Fibroblast of lung (primary cell): ENCODE data around the gene HIPK3. TPM values are rescaled to one million over a fixed set of nuclear protein-coding genes. Genes with fewer than 3 reads are reported as not detected.
A peak's percentile ranks its signal among the peaks of the same experiment; 100 is the strongest.

Source experiments
- DNase-seq, 2 donors: peaks; one replicate each; pipeline versions ENCODE4 v3.0.0 to v3.0.0-alpha.2; 2010; ENCODE audit warnings: low read depth in 2 of 2
- H2AFZ ChIP-seq: 2 replicates; pipeline ENCODE4 v1.5.1; 2012; ENCODE audit warnings: low read length, control low read depth, inconsistent platforms
- H3K27ac ChIP-seq: 2 replicates; pipeline ENCODE4 v1.5.1; 2011; ENCODE audit warnings: low read length, control low read depth; ENCODE audit not compliant: insufficient read depth
- H3K27me3 ChIP-seq: 2 replicates; pipeline ENCODE4 v1.5.1; 2011; ENCODE audit warnings: mild to moderate bottlenecking, low read length; ENCODE audit not compliant: control insufficient read depth, insufficient read depth
- H3K36me3 ChIP-seq: 2 replicates; pipeline ENCODE4 v1.5.1; 2011; ENCODE audit warnings: low read length; ENCODE audit not compliant: control insufficient read depth, insufficient read depth
- H3K4me1 ChIP-seq: 2 replicates; pipeline ENCODE4 v1.5.1; 2011; ENCODE audit warnings: low read length; ENCODE audit not compliant: control insufficient read depth, insufficient read depth; ENCODE audit errors: extremely low read depth
- H3K4me2 ChIP-seq: 2 replicates; pipeline ENCODE4 v1.5.1; 2011; ENCODE audit warnings: low read length, control low read depth; ENCODE audit not compliant: insufficient read depth; ENCODE audit errors: extremely low read depth
- H3K4me3 ChIP-seq, 4 experiments: fragments of 200-600 bp in 1 of 4; sonication (generic) in 1 of 4; replicated peaks in 1 of 4; 2 replicates each; pipeline ENCODE4 v1.5.1; 2011 to 2016; ENCODE audit warnings: low read length in 4 of 4, low read depth in 3 of 4, mild to moderate bottlenecking in 3 of 4, control low read depth in 2 of 4, inconsistent platforms in 1 of 4, mixed read lengths in 1 of 4; ENCODE audit not compliant: insufficient read depth in 1 of 4; ENCODE audit errors: control extremely low read depth in 1 of 4
- H3K79me2 ChIP-seq: 2 replicates; pipeline ENCODE4 v1.5.1; 2012; ENCODE audit warnings: mild to moderate bottlenecking, low read length, inconsistent platforms; ENCODE audit not compliant: control insufficient read depth, insufficient read depth
- H3K9ac ChIP-seq: 2 replicates; pipeline ENCODE4 v1.5.1; 2011; ENCODE audit warnings: mild to moderate bottlenecking, low read length, control low read depth; ENCODE audit not compliant: insufficient read depth
- H3K9me3 ChIP-seq: 2 replicates; pipeline ENCODE4 v1.5.1; 2012; ENCODE audit warnings: low read depth, low read length; ENCODE audit not compliant: control insufficient read depth, insufficient read depth
- H4K20me1 ChIP-seq: 2 replicates; pipeline ENCODE4 v1.5.1; 2011; ENCODE audit warnings: low read length; ENCODE audit not compliant: control insufficient read depth, insufficient read depth; ENCODE audit errors: extremely low read depth
- EZH2 ChIP-seq: IDR thresholded peaks from 2 replicates; pipeline ENCODE4 v1.5.1; 2012; ENCODE audit warnings: low read length, control low read depth, mild to moderate bottlenecking; ENCODE audit errors: missing control alignments
- polyA plus RNA-seq, 2 donors: library from polyadenylated mRNA; depleted of rRNA in 1 of 2; stranded (reverse) in 1 of 2; unstranded in 1 of 2; fragments of >200 nt; gene quantifications; 2 replicates each; pipeline ENCODE4 v1.2.1, GENCODE V29; 2011 to 2012; ENCODE audit warnings: missing spikeins in 1 of 2
- total RNA-seq: library from RNA; depleted of rRNA; stranded (reverse); fragments of >200 nt; gene quantifications from 2 replicates; pipeline ENCODE4 v1.2.1, GENCODE V29; 2014
- TF ChIP-seq, protein P1 (sequence below), 2 donors: IDR thresholded peaks in 1 of 2; conservative IDR thresholded peaks in 1 of 2; 1 replicate in 1 of 2; 2 replicates in 1 of 2; pipeline ENCODE4 v1.5.1; 2011 to 2012; ENCODE audit warnings: low read length in 2 of 2, control low read depth in 1 of 2, inconsistent platforms in 1 of 2, low read depth in 1 of 2, mild to moderate bottlenecking in 1 of 2

HIPK3 gene
- total and polyA plus RNA-seq, 2 donors (not counting 1 experiment from before 2014, with no cell fraction given) = 24.5 to 89.8 TPM

DNA sequence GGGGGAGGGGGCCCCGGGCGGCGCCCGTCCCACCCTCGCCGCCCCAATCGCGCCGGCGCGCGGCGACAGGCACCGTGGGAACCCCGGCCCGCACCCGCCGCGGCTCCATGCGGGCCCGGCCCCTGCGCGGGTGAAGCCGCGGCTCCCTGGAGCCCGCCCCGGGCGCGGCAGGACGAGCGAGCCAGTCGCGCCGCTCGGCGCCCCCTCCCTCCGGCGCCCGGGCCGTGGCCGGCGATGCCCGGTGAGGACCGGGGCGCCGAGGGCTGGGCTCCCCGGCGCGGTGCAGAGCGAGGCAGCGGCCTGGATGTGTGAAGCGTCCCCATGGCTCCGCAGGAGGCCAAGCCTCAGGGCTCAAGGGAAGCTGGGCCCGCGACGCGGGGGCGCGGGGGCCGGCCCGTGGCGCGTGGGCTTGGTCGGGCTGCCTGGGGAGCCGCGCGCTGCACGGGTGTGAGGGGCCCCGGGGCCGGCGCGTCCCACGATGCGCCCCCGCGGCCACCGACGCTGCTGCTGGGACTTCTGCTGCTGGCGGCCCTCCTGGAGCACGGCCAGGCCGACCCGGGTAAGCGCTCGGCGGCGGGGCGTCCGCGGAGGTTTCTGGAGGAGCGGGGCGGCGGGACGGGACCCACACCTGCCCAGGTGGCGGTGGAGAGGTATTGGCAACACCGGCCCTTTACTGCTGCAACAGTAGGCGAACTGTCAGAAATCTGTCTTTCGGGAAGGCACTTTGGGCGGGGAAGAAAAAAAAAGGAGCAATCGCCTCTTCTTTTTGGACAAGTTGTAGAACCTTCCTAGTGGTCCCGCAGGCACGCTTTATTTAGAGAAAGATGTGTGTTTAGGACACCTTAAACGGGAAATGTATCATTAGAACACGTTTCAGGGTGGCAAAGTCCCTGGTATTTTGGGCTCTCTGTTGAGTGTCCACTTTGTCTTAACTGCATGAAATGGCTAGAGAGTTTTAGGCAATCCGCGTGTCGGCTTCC lies 119.4 kb downstream of the HIPK3 start:
- Histone ChIP-seq H3K9me3 (no peaks in the 10 kb centered on the region), H3K4me3 (peak overlapping the region; percentile 25 to 65 (median 40)), H3K36me3 (no peaks in the 10 kb centered on the region), H3K4me2 (peak overlapping the region; percentile 69), H3K27ac (no peak overlapping the region), H3K79me2 (no peaks in the 10 kb centered on the region), H3K27me3 (peaks cover 6% of the 10 kb centered on the region), H3K9ac (no peak overlapping the region), H2AFZ (peak overlapping the region; percentile 4), H4K20me1 (no peaks in the 10 kb centered on the region), H3K4me1 (peaks cover 2% of the 10 kb centered on the region)
- peak in 1 of 2 donors; percentile 35 for DNase-seq
- TF ChIP-seq EZH2 = no peak
- TF ChIP-seq, protein P1, sequence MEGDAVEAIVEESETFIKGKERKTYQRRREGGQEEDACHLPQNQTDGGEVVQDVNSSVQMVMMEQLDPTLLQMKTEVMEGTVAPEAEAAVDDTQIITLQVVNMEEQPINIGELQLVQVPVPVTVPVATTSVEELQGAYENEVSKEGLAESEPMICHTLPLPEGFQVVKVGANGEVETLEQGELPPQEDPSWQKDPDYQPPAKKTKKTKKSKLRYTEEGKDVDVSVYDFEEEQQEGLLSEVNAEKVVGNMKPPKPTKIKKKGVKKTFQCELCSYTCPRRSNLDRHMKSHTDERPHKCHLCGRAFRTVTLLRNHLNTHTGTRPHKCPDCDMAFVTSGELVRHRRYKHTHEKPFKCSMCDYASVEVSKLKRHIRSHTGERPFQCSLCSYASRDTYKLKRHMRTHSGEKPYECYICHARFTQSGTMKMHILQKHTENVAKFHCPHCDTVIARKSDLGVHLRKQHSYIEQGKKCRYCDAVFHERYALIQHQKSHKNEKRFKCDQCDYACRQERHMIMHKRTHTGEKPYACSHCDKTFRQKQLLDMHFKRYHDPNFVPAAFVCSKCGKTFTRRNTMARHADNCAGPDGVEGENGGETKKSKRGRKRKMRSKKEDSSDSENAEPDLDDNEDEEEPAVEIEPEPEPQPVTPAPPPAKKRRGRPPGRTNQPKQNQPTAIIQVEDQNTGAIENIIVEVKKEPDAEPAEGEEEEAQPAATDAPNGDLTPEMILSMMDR (conservative IDR thresholded peaks at IDR 0.05 in 1 of 2, IDR thresholded peaks at IDR 0.05 in 1 of 2; ENCODE audit: low read depth in 1 of 2, low read length in 2 of 2) = no peak

DNA sequence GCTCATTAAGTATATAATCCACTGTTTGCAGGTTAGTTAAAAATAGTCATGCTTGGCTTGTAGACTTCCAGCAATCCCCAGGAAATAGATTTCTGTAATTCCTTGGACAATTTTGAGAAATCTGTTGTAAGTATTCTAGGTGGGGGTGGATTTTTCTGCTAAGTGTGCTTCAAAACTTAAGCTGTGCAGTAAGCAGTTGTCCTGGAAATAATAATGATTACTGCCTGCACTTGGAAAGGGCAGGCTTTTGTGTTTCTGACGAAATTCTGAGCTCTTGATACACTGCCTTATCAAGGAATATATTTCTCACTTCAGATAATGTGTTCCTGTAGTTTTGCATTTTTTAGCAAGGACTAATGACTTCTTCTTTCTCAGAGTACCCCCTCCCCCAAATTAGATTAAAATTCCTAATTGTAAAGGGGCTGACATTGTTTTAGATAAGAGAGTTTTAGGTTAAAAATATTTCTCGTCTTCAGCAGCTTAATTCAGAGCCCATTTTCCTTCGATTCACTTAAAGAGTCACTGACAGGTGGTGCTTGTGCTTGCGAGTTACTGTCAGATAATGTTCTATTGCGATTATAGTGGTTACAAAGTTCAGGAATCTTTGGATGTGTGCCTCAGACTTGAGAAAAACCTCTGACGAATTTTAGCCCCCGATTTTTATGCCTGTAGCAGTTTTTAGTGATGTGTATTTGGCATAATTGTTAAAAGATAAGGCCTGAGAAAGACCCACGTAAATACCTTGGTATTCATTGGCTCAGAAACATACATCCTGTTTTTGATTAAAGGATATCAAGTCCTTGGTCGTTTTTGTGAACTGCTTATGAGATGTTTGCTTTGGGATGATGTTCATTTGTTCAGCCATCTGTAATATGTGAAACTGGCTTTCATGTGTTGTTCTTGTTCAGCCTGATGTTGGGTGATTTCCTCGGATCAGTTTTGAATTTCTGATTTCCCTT lies 120.5 kb downstream of the HIPK3 start:
- Histone ChIP-seq H3K9me3 (no peaks in the 10 kb centered on the region), H3K4me2 (peak overlapping the region; percentile 20), H3K79me2 (no peaks in the 10 kb centered on the region), H3K9ac (no peak overlapping the region), H3K27me3 (peaks cover 12% of the 10 kb centered on the region), H3K4me3 (peak overlapping the region in 1 of 4 experiments; percentile 53), H3K27ac (no peak overlapping the region), H3K4me1 (peaks cover under 1% of the 10 kb centered on the region), H2AFZ (no peak overlapping the region), H4K20me1 (no peaks in the 10 kb centered on the region), H3K36me3 (no peaks in the 10 kb centered on the region)
- TF ChIP-seq, protein P1 (conservative IDR thresholded peaks at IDR 0.05 in 1 of 2, IDR thresholded peaks at IDR 0.05 in 1 of 2; ENCODE audit: low read depth in 1 of 2, low read length in 2 of 2) = no peak
- no peak for TF ChIP-seq EZH2
- peak in 1 of 2 donors; percentile 33 for DNase-seq

DNA sequence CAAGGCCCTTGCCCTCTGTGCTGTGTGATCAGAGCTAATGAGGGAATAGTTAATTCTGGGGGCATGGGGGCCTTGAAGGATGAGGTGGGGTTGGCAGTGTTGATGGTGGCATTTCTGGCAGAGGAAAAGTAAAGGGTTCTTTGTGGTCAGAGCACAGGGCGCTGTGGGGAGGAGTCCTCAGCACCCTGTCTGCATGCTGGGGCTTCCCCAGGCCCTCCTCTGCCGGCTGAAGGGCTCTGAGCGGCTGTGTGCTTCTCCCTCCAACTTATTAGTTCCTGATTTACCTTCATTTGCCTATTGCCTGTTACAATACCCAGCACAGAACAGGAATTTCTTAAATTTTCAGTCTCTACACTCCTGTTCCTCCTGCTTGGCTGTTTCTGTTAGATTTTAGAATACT lies 122.8 kb downstream of the HIPK3 start:
- Histone ChIP-seq H3K79me2 (no peaks in the 10 kb centered on the region), H3K36me3 (no peaks in the 10 kb centered on the region), H3K9me3 (no peaks in the 10 kb centered on the region), H3K4me1 (no peaks in the 10 kb centered on the region), H3K4me2 (no peak overlapping the region), H3K27ac (no peak overlapping the region), H3K27me3 (peaks cover 12% of the 10 kb centered on the region), H2AFZ (no peak overlapping the region), H3K9ac (no peak overlapping the region), H3K4me3 (no peak overlapping the region), H4K20me1 (no peaks in the 10 kb centered on the region)
- no peak for DNase-seq
- TF ChIP-seq, protein P1 (conservative IDR thresholded peaks at IDR 0.05 in 1 of 2, IDR thresholded peaks at IDR 0.05 in 1 of 2; ENCODE audit: low read depth in 1 of 2, low read length in 2 of 2) = no peak
- TF ChIP-seq EZH2 = no peak
